ENCODE results near the gene EFCAB6. TPM values are rescaled to one million over a fixed set of nuclear protein-coding genes. Genes with fewer than 3 reads are reported as not detected.

Gene EFCAB6
- total RNA-seq, 4 donors from 2014 or later: 2.0 to 8.4 (median 5.7) TPM

DNA sequence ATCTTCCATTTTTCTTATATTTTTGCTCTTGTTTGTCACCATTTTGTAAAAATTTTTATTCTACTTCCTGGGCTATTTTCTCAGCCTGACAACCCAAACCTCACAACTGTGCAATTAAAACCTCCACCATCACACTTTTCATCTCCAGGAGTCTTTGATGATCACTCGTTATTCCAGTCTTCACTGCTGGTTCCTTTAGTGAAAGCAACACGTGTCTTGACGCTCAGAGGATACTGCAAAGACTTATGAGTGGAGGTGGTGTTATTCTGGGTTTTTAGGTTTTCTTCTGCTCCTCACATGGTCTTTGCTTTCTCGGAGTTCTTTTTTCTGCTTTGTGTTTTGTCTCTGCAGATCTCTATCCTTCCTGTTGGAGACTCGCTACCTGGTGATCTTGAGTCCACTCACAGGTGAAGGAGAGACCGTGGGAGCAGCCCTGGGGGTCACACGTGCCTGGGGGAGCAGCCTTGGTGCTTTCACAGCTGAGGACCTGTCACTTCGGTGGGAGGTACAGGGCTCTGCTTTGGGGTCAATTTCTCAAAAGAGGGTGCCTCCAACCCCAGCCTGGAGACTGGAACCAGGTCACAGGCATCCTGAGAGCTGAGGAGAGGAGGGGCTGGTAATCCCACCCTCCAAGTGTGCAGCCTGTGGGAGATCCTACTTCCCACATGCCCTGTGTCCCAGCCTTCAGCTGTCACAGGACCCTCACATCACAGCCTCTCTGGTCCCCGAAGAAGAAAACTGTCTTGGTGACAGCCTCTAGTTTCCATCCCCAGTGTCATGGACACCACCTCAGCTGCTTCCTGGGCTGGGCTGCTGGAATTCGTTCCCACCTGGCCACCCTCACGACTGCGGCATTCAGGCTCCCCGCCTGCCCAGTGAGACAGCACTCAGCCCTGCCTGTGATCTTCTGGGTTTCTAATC is 39.2 kb upstream of the EFCAB6 start:
- H3K36me3 ChIP-seq: no peaks in the 10 kb centered on the region
- TF ChIP-seq, protein P1, sequence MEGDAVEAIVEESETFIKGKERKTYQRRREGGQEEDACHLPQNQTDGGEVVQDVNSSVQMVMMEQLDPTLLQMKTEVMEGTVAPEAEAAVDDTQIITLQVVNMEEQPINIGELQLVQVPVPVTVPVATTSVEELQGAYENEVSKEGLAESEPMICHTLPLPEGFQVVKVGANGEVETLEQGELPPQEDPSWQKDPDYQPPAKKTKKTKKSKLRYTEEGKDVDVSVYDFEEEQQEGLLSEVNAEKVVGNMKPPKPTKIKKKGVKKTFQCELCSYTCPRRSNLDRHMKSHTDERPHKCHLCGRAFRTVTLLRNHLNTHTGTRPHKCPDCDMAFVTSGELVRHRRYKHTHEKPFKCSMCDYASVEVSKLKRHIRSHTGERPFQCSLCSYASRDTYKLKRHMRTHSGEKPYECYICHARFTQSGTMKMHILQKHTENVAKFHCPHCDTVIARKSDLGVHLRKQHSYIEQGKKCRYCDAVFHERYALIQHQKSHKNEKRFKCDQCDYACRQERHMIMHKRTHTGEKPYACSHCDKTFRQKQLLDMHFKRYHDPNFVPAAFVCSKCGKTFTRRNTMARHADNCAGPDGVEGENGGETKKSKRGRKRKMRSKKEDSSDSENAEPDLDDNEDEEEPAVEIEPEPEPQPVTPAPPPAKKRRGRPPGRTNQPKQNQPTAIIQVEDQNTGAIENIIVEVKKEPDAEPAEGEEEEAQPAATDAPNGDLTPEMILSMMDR (IDR thresholded peaks at IDR 0.05): no peak
- no peak for TF ChIP-seq POLR2A (IDR thresholded peaks at IDR 0.05)
- no peak overlapping the region for H3K27ac ChIP-seq
- no peak overlapping the region for H3K4me3 ChIP-seq
- H3K9me3 ChIP-seq: no peaks in the 10 kb centered on the region
- intact Hi-C loops (cut with DNase I; ENCODE audit: low total_unique reads): no loop called here
- H3K27me3 ChIP-seq: no peaks in the 10 kb centered on the region
- H3K4me1 ChIP-seq: no peaks in the 10 kb centered on the region
- DNase-seq: no peak

DNA sequence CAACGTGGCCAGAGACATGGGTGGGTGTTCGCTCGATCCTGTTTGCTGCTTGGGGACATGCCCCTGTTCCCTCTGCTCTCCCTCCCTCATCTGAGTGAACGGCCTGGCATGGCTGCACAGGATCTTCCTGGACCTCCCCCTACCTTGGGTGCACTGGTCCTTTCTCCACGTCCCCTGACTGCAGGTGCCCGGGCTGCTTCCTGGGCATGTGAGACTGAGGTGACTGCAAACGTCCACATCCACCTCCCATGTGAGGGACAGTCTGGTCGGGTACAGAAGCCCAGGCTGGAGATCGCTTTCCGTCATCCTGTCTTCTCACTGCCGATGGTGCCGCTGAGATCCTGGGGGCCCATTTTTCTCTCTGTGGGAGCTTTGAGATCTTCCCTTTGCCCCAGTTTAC is 38.4 kb upstream of the EFCAB6 start:
- Histone ChIP-seq H3K4me3 (no peak overlapping the region), H3K4me1 (no peaks in the 10 kb centered on the region), H3K27ac (no peak overlapping the region), H3K27me3 (no peaks in the 10 kb centered on the region), H3K9me3 (no peaks in the 10 kb centered on the region), H3K36me3 (no peaks in the 10 kb centered on the region)
- DNase-seq: no peak
- intact Hi-C loops (cut with DNase I; ENCODE audit: low total_unique reads): no loop called here
- TF ChIP-seq, protein P1 (IDR thresholded peaks at IDR 0.05): no peak
- TF ChIP-seq POLR2A (IDR thresholded peaks at IDR 0.05): no peak

DNA sequence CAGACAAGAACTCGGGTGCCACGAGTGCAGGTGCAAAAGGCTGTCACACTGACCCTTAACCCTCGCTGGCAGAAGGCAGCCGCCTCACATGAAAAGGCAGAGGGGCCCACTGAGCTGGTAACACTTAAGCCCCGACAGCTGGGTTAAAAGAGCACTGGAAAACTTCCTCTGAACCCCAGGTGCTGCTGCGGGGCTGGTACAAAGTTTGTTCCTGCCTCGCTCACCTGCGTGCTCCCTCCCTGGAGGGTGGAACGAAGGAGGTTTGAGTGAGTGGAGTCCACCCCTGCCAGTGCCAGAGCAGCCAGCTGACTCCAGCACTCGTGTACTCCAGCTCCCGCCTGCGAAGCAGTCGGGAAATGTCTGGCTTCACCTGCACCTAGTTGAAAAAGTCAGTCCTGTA is 37.6 kb upstream of the EFCAB6 start:
- intact Hi-C loops (cut with DNase I; ENCODE audit: low total_unique reads): no loop called here
- no peak overlapping the region for H3K27ac ChIP-seq
- no peaks in the 10 kb centered on the region for H3K9me3 ChIP-seq
- no peak for DNase-seq
- no peaks in the 10 kb centered on the region for H3K4me1 ChIP-seq
- TF ChIP-seq, protein P1 (IDR thresholded peaks at IDR 0.05): no peak
- no peak for TF ChIP-seq POLR2A (IDR thresholded peaks at IDR 0.05)
- H3K36me3 ChIP-seq: no peaks in the 10 kb centered on the region
- no peaks in the 10 kb centered on the region for H3K27me3 ChIP-seq
- H3K4me3 ChIP-seq: no peak overlapping the region

DNA sequence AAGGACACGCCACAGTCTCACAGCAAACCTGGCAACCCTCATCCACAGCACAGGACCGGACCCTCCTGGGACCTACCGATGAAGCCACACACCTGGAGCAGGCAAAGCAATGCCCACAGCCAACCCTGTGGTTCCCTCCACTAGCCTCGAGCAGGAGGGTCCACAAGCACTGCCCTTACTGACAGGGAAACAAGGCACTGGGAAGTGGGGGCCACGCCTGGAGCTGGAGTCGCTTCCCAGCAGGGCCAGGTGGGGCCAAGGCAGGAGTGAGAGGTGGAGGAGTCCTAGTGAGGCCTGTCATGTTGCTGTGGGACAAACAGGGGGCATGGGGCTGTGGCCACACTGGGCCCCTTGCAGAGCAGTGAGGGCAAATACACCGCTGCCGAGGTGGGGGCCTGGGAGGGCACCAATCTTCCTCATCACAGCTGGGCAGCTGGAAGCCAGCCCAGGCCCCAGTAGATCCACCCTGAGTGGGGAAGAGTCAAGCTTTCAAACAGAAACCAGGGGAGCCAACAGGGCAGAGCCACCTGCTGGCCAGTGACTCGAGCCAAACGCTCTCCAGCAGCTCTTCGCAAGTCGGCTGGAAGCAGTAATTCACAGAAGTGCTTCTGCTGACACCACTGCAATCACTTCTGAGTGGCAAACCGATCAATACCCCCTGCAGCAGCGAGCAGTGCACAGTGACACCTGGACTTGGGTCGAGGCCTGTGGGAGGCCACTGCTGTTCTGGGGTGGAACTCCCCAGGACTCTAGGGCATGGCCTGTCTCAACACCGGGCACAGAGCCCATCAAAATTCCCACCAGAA is 36.5 kb upstream of the EFCAB6 start:
- intact Hi-C loops (cut with DNase I; ENCODE audit: low total_unique reads): no loop called here
- H3K27ac ChIP-seq: no peak overlapping the region
- H3K9me3 ChIP-seq: no peaks in the 10 kb centered on the region
- DNase-seq: no peak
- no peaks in the 10 kb centered on the region for H3K27me3 ChIP-seq
- H3K36me3 ChIP-seq: no peaks in the 10 kb centered on the region
- no peaks in the 10 kb centered on the region for H3K4me1 ChIP-seq
- TF ChIP-seq, protein P1 (IDR thresholded peaks at IDR 0.05): peak in 1 of 4 experiments; percentile 12
- no peak for TF ChIP-seq POLR2A (IDR thresholded peaks at IDR 0.05)
- no peak overlapping the region for H3K4me3 ChIP-seq
